ENCODE results near the gene NDUFA7.
"Not testable (repeated sequence)": the region's sequence is repeated elsewhere in the genome, so short reads cannot be mapped to it uniquely, and the experiment has no call there.

Gene NDUFA7

DNA sequence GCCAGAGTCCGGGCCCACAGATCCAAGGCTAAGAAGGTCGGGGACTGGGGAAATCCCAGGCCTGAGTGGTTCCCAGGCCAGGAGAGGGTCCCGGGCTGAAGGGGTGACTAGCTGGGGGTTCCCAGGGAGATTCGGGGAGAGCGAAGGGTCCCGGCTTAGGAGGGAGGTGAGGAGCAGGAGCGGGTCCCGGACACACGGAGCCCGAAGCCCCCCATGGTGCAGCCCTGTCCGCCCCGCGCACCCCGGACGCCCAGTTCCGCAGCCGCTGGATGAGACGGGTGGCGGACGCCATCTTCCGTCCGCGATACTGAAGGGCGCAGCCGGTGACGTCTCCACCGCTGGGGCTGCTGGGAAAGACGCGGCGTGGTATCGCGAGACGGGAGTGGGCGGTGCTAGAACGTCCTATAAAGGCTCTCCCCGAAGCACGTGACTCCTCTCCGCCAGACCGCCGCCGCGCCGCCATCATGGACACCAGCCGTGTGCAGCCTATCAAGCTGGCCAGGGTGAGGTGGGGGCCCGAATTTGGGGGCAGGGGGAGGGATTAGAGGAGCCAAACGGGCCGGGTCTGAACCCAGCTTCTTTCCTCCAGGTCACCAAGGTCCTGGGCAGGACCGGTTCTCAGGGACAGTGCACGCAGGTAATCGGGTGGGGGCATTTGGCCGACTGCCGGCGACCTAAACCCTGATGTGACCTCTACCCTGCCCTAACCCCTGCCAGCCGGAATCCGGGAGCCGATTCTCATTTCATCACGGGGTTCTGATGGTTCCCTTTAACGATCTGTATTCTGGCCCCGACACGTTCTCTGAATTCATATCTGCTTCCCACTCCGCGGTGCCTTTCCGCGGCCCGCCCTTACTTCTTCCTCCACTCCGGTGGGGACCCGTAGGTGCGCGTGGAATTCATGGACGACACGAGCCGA, at the start of gene NDUFA7, which contains the start of gene RPS28:
TSS of gene NDUFA7 (minus strand) at position 309 of the 919 bp plus-strand sequence. CDS start at position 292, 17 bp downstream.
TSS of gene RPS28 (plus strand) at position 430 of the 919 bp plus-strand sequence. CDS start at position 465, 35 bp downstream.
- in situ Hi-C loops (cut with MboI; ENCODE audit: low sequenced_read_pairs): no loop called here

DNA sequence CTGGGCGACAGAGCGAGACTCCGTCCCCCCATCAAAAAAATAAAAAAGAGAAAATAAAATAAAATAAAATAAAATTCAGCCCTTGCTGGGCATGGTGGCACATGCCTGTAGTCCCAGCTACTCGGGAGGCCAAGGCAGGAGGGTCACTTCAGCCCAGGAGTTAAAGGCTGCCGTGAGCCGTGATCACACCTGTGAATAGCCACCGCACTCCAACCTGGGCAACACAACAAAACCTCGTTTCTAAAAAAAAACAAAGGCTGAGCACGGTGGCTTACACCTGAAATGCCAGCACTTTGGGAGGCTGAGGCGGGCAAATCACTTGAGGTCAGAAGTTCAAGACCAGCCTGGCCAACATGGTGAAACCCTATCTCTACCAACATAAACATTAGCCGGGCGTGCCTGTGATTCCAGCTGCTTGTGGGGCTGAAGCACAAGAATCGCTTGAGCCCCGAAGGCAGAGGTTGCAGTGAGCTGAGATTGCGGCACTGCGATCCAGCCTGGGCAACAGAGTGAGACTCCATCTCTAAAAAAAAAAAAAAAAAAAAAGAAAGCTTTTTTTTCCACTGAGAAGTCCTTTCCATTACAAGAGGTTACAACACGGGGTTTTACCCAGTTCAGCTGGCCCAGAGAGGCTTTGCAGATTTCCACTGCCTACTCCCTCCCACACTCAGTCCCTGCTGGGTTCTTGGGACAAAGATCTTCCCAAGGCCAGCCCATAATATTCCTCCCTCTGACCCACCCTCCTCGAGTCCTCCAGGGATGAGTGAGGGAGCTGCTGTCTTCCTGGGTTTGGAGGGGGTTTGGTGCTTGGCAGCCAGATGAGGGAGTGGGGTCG, 49.2 kb upstream of the NDUFA7 start:
- in situ Hi-C loops (cut with MboI; ENCODE audit: low sequenced_read_pairs): no loop called here

GRCh38 chr19:8367327-8368001, 46.3 kb upstream of the NDUFA7 start:
- in situ Hi-C loops (cut with MboI; ENCODE audit: low sequenced_read_pairs): no loop called here

- in situ Hi-C loops (cut with MboI; ENCODE audit: low sequenced_read_pairs): no loop called here
Measured at GRCh38 chr19:8366961-8367326, 45.8 kb upstream of the NDUFA7 start.

DNA sequence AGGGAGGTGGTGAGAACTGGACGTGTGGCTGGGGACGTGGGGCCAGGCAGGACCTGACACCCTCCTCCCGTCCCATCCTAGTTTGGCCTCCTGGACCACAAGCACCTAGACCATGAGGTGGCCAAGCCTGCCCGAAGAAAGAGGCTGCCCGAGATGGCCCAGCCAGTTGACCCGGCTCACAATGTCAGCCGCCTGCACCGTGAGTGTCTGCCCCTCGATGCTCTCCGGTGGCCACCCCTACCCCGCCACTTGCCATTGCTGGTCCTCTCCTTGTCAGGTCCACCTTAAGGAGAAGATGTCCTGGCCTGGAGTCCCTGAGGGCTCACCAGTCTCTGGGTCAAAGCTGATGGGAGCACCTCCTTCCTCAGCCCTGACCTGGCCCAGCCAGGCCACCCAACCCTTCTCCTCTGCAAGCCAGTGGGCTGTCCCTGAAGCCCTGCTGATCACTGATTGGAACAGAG, 45.0 kb upstream of the NDUFA7 start:
- in situ Hi-C loops (cut with MboI; ENCODE audit: low sequenced_read_pairs): no loop called here

DNA sequence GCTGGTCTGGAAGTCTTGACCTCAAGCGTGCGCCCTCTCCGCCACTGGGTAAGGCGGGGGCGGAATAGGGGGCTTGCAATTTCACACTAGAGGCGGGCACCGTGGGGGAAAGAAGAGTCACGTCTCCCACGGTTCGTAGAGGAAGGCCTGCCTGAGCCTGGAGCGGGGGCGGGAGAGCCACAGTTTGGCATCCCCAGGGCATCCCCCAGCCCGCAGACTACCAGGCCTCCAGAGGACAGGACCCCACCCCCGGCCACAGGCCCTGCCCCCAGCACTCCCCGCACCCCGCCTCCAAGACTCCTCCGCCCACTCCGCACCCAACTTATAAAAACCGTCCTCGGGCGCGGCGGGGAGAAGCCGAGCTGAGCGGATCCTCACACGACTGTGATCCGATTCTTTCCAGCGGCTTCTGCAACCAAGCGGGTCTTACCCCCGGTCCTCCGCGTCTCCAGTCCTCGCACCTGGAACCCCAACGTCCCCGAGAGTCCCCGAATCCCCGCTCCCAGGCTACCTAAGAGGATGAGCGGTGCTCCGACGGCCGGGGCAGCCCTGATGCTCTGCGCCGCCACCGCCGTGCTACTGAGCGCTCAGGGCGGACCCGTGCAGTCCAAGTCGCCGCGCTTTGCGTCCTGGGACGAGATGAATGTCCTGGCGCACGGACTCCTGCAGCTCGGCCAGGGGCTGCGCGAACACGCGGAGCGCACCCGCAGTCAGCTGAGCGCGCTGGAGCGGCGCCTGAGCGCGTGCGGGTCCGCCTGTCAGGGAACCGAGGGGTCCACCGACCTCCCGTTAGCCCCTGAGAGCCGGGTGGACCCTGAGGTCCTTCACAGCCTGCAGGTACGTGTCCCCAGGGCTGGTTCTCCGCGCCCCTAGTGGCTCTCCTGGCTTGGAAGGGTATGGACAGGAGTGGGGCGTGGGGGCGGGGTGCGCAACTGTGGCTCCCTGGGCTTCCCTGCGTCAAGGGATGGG, 42.9 kb upstream of the NDUFA7 start, which contains the start of gene ANGPTL4:
TSS of gene ANGPTL4 (plus strand) at position 353 of the 969 bp plus-strand sequence. CDS start at position 520, 167 bp downstream.
- in situ Hi-C loops (cut with MboI; ENCODE audit: low sequenced_read_pairs): no loop called here

- in situ Hi-C loops (cut with MboI; ENCODE audit: low sequenced_read_pairs): no loop called here
Measured at GRCh38 chr19:8361921-8362793, 41.0 kb upstream of the NDUFA7 start.

- in situ Hi-C loops (cut with MboI; ENCODE audit: low sequenced_read_pairs): no loop called here
Measured at GRCh38 chr19:8360196-8360595, 39.0 kb upstream of the NDUFA7 start.

DNA sequence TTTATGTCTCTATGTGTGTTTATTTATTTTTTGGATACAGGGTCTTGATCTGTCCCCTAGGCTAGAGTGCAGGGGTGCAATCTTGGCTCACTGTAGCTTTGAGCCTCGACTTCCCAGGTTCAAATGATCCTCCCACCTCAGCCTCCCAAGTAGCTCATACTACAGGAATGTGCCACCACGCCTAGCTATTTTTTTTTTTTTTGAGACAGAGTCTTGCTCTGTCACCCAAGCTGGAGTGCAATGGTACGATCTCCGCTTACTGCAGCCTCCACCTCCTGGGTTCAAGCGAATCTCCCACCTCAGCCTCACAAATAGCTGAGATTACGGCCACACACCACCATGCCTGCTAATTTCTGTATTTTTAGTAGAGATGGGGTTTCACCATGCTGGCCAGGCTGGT, 37.8 kb upstream of the NDUFA7 start:
- in situ Hi-C loops (cut with MboI; ENCODE audit: low sequenced_read_pairs): no loop called here

GRCh38 chr19:8357007-8357521, 35.9 kb upstream of the NDUFA7 start:
- in situ Hi-C loops (cut with MboI; ENCODE audit: low sequenced_read_pairs): no loop called here

- in situ Hi-C loops (cut with MboI; ENCODE audit: low sequenced_read_pairs): no loop called here
Measured at GRCh38 chr19:8355631-8356402, 34.6 kb upstream of the NDUFA7 start.

DNA sequence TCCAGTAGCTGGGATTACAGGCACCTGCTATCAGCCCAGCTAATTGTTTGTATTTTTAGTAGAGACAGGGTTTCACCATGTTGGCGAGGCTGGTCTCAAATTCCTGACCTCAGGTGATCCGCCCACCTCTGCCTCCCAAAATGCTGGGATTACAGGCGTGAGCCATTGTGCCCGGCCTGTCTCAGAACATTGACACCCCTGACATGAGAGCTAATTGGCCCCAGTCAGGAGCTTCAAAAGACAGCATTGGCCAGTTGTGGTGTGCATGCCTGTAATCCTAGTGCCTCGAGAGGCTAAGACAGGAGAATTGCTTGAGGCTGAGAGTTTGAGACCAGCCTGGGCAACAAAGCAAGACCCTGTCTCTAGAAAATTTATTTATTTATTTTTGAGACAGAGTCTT, 31.7 kb upstream of the NDUFA7 start:
- in situ Hi-C loops (cut with MboI; ENCODE audit: low sequenced_read_pairs): not testable (repeated sequence)

DNA sequence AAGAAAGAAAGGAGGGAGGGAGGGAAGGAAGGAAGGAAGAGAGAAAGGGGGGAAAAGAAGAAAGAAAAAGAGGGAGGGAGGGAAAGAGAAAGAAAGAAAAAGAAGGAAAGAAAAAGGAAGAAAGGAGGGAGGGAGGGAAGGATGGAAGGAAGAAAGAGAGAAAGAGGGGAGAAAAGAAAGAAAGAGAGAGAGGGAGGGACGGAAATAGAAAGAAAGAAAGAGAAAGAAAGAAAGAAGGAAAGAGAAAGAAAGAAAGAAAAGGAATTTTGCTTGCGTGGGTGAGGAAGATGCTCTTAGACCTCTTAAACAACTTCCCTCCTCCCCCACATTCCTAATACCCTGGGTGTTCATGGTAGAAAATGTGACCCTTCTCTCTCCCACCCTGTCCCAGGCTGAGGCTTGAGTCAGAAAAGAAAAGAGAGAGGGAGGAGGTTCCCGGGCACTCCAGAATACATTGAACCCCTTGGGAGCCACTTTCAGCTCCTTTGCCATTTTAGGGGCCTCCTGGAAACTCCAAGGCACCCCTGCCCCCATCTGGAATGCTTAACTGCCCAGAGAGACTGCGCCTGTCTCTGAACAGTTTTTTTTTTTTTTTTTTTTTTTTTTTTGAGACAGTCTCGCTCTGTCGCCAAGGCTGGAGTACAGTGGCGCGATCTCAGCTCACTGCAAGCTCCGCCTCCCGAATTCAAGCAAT, 31.1 kb upstream of the NDUFA7 start:
- in situ Hi-C loops (cut with MboI; ENCODE audit: low sequenced_read_pairs): no loop called here

GRCh38 chr19:8349629-8350372, 28.6 kb upstream of the NDUFA7 start:
- in situ Hi-C loops (cut with MboI; ENCODE audit: low sequenced_read_pairs): not testable (repeated sequence)

- in situ Hi-C loops (cut with MboI; ENCODE audit: low sequenced_read_pairs): no loop called here
Measured at GRCh38 chr19:8343483-8343844, 22.3 kb upstream of the NDUFA7 start.

- in situ Hi-C loops (cut with MboI; ENCODE audit: low sequenced_read_pairs): no loop called here
Measured at GRCh38 chr19:8342684-8343482, 21.7 kb upstream of the NDUFA7 start, which contains the start of gene KANK3. KANK3 (minus strand) TSS chr19:8343262; CDS start chr19:8337828, 5,434 bp downstream.
